ENCODE measurements around the gene PTTG2.

Gene PTTG2

DNA sequence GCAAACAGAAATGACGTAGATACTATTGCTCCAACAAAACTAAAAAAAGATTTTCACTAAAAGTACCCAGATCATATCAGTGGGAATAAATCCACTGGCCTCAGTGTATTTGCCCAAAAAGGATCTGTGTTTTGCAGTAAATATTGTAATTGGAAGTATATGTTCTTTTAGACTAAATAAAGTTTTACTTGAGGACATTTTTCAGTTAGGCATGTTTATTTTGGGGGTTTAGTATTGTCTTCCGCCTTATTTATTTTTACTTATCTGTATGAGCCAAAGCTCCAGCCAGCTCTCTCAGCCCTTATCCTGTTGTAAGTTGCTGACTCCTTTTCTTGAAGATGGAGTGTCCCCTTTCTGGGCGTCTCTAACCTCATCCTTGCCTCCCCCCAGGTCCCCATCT is 49.8 kb downstream of the PTTG2 start:
- no peak for DNase-seq (ENCODE audit: low read depth in 2 of 2)
